Erythroblast (primary cell): ENCODE results near the gene SLC5A5.

Source experiments
- GATA1 ChIP-seq: IDR thresholded peaks from 2 replicates; pipeline ENCODE4 v1.6.1; 2011; ENCODE audit warnings: low read depth, mild to moderate bottlenecking, control low read depth, low read length, moderate library complexity
- POLR2A ChIP-seq: IDR thresholded peaks from 2 replicates; pipeline ENCODE4 v1.6.1; 2011; ENCODE audit warnings: mild to moderate bottlenecking, low read length

DNA sequence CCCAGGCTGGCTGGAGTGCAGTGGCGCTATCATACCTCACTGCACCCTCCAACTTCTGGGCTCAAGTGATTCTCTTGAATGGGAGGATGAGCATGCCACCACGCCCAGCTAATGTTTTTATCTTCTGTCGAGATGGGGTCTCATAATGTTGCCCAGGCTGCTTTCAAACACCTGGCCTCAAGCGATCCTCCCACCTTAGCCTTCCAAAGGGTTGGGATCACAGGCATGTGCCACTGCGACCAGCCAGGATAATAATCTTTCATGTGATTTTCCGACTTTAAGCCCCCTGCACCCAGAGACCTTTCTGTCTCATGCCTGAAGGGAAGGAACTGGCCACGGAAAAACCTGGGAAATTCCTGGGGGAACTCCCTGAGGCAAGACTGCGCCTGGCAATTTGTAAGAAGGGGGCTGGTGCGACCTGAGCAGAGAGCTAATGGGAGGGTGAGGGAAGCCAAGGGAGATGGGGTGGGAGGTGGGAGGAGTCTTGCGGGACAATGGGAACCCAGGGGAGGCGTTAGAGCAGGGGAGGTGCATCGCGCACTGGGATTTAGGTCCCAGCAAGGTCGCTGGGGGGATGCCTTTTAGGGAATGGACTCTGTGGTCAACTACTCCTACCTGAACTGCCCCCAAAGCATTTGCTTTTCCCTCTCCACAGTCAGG is 59.9 kb downstream of the SLC5A5 start:
- no peak for TF ChIP-seq POLR2A
- TF ChIP-seq GATA1, result no peak
